Left forelimb (tissue), 1 donor: ENCODE results near the gene FBN2.
"Not testable (repeated sequence)": the region's sequence is repeated elsewhere in the genome, so short reads cannot be mapped to it uniquely, and the experiment has no call there.

Experiments used
- DNase-seq: peaks from one replicate; pipeline ENCODE4 v3.0.0-alpha.2; 2018; ENCODE audit warnings: low spot score

The FBN2 gene

DNA sequence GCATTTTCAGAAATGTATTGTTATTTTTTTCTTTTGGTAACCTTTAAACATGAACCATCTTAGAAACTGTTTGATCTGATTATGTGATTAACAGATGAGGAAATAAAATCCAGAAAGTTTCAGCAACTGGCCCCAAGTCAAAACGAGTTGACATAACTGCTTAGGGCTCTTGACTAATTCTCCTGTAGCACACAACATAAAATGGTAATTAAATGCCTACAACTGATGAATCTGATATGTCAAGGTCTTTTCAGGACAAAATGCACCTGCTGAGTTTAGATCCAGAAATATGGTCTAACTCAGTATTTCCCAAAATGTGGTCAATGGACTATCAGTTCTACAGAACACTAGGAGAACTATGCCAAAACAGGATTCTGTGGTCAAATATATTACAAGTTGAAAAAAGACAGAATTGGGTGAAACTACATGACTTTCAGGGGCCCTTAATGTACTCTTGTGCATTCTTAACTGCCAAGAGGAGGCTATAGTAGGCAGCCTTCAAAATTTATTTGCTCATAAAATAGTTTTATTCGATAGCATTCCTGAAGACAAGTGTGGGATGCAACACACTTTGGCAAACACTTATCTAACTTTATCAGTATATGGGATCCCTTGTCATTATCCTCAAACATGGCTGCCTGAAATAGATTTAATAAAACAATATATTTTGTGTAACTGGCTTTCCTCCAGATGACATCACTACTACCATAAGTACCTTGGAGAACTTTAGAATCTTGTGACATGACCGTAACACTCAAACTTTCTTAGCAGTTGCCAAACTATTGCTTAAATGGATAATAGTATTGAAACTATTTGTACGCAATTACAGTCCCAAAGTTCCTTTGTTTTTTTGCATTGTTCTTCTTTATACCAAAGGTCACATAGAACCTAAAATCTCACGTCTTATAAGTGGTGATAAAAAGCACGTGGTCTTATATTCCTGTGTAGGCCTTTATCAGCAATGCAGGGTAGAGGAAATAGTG is 59.4 kb downstream of the FBN2 start:
- DNase-seq, result no peak

DNA sequence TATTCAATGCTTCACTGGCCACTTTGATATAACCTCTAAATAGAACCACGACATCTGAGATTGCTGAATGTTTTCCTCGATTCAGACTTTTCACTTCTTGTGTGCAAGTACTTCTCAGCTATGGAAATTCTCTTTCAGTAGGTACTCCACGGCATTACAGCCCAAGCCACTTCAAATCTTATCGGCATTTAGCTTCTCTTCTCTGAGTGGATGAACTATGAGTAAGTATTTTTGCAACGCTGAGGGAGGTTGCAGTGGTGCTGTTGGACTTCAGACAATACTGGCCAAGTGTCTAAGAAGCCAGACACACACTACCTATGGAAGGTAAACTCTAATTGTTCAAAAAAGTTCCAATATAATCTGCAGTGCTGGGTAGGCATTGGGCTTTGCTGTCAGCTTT is 60.1 kb downstream of the FBN2 start:
- DNase-seq, result no peak

DNA sequence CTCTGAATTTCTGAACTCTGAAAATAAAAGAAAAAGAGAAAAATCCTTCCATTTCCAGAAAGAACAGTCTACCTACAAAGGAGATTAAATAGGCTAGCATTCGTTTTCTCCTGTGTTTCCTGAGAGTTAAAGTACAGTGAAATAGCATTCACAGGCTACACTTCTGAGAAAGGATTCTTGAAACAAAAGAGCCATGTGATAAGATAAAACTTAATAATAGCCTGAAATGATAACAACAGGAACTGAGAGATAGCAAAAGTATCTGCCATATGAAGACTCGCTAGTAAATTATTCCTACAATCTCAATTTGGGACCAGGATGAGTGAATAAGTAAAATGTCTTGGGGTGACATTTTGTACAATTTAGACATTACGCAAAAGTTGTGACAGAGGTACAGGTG is 62.4 kb downstream of the FBN2 start:
- no peak for DNase-seq

DNA sequence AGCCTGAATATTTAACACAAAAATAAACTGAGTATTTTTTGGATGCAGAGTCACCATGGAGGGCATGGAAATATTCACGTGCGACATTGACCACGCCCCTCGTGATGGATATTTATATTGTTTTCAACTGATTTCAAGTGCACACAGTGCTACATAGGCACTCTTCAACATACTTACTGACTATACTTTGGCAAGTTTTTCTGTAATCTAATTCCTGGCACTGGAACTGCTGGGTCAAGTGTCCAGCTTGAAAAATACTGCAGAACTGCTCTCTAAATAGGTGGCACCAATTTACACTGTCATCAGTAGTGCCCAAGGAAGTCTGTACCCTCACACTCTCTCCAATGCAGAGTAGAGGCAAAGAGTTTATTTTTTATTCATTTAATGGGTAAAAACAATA is 65.1 kb downstream of the FBN2 start:
- no peak for DNase-seq

DNA sequence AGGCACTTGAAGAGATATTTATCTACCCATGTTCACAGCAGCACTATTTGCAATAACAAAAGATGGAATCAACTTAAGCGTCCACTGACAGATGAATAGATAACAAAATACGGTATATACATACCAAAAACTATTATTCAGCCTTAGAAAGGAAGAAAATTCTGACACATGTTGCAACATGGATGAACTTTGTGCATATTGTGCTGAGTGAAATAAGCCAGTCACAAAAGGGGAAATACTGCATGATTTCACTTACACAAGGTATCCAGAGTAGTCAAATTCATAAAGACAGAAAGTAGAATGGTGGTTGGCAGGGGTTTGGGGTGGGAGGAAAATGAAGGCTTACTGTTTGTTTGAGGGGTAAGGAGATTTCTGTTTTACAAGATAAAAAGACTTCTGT is 66.0 kb downstream of the FBN2 start:
- DNase-seq, result no peak

DNA sequence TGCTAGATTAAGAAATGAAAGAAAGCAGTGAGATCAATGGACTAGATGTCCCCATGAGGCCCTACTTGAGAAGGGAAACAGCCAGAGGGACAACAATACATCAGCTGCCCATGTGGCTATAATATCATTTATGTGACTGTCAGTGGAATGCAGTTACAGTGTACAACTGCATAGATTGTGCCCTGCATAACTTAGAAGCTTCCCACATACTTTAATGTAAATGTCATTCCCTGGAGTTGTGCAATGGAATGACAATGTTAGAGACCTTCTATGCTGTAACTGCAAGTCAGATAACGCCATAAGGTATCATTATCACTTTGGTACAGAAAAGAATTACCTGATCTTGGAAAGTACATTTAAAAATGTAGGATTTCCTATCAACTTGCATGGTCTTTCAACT is 67.4 kb downstream of the FBN2 start:
- no peak for DNase-seq

DNA sequence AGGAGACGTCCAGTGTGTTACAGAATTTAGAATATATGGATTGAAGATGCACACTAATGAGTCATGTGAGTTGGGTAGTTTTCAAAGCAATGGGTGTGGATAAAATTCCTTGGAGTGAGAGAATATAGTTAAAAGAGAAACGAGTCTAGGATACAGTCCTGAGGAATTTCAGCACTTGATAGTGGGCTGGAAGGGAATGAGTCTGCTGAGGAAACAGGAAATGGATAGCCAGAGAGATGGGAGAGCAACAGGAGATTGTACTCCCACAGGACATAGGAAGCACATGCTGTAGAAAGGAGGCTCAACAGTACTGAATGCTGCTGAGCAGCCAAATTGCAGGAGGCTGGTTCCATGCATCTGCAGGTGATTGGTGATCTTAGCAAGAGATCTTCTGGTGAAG is 68.1 kb downstream of the FBN2 start:
- DNase-seq, result no peak

DNA sequence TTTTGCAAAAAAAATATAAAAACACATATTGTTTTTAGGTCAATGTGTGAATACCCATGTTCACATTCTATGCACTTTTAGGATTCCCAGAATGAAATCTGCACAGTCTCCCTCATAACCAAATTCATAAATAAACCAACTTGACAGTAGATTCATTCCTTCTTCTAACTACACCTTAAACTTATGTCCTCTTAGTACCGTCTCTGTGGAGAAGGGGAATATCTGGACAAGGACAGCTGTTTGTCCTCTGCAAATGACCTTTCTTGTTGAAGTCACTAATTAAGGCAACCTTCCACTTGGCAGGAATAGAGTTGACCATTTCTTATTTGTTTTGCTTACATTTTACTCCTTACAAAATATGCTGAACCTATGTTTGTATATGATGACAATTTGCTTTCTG is 71.1 kb downstream of the FBN2 start:
- DNase-seq, result no peak

DNA sequence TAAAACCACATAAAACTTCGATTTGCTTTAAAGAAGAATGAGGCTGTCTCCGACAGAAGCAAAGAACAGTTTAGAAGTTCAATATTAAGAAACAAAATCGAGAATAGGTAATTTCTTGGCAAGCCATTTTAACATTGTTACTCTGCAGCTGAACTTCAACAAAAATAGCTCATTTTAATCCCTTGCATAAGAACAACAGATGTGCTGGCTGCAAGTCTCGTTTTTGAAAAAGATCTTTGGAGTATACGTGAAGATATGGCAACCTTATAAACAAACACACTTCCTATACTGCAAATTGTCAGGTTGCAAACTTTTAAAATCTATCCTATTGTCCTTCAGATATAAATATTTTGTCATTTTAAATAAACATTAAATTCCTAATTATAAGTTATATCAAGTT is 71.5 kb downstream of the FBN2 start:
- no peak for DNase-seq

DNA sequence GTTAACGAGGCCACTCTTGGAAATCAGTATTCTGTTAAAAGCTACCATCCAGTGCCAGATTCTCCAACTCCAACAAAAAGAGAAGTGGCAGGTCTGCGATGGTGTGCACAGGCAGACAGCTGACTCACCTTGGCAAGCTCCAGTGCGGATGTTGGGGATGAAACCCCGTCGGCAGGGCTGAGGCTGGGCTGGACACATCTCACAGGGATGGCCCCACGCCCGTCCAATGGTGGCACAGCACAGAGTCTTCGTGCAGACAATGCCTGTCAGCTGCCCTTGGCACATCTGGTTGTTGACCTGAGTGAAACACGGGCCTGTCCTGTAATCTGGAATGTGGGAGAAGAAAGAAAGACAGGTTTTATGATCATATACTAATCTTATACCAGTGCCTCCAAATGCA is 73.4 kb downstream of the FBN2 start:
- no peak for DNase-seq

DNA sequence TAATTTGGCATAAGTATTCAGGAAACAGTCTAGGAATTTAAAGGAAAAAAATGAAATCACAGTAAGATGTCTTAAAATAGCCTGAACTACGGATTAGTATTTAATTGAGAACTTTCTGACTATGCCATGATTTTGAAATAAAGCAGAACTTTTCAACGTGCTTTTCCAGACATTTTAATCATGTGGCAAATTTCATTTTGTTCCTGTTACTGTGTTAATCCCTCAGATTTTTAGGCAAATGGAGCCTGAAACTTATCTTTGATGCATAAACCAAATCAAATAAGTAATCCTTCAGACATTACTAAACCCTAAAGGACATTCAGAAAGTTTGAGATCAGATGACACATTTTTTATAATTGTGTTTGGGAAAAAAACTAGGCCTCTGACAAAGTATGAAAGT is 75.7 kb downstream of the FBN2 start:
- DNase-seq, result no peak

DNA sequence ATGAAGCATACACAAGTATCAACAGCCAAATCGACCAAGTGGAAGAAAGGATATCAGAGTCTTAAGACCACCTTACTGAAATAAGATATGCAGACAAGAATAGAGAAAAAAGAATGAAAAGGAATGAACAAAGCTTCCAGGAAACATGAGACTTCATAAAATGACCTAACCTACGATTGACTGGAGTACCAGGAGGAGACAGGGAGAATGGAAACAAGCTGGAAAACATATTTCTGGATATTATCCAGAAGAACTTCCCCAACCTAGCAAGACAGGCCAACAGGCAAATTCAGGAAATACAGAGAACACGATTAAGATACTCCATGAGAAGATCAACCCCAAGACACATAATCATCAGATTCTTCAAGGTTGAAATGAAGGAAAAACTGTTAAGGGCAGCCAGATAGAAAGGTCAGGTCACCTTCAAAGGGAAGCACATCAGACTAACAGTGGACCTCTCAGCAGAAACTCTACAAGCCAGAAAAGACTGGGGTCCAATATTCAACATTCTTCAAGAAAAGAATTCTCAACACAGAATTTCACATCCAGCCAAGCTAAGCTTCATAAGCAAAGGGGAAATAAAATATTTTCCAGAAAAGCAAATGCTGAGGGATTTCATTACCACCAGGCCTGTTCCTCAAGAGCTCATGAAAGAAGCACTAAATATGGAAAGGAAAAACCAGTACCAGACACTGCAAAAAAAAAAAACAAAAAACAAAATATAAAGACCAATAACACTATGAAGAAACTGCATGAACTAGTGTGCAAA is 80.7 kb downstream of the FBN2 start:
- not testable (repeated sequence) for DNase-seq

DNA sequence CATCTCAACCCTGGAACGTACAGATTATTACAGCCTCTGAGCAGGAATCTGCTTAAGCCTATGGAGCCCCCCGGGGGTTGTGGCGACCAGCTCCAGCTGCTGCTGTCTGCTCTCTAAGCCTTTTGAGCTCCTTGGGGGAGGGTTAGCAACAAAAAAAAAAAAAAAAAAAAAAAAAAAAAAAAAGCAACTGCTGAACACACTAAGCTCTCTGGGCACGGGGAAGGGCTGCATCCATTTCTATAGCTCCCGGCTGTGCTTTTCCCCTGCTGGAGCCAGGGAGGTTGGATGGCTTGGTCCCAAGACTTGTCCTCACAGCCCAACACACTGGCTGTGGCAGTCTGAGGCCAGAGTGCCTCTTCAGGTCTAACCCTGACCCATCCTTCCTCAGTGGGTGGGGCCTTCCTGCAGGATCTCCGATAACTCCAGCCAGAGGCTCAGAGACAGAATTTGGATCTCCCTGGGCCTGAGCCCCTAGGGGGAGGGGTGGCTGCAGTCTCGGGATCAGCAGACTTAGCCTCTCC is 82.1 kb downstream of the FBN2 start:
- no peak for DNase-seq

DNA sequence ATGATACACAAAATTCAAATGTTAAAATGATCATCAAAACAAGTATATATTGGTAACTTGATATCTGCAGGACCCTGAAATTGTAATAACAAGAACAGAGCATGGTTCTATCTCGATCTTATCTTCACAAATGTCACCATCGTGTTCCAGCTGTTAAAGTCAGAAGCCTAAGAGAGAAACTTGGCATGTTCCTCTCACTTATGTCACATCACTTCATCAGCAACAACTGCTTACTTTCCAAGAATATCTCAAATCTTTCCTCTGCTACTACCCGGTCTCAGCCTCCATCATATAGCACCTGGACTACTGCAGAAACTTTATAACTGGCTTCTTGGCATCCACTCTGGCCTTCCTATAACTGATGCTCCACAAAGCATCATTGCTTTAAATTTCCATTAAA is 84.9 kb downstream of the FBN2 start:
- no peak for DNase-seq

DNA sequence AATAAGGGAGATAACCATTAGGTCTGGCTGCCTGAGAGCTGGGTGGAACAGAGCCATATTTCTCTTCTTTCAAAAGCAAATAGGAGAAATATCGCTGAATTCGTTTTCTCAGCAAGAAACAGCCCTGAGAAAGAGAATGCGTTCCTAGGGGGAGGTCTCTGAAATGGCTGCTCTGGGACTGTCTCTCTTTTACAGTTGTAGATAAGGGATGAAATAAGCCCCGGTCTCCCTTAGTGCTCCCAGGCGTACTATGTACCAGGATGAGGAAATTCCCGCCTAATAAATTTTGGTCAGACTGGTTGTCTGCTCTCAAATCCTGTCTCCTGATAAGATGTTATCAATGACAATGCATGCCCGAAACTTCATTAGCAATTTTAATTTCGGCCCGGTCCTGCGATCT is 90.8 kb downstream of the FBN2 start:
- not testable (repeated sequence) for DNase-seq

DNA sequence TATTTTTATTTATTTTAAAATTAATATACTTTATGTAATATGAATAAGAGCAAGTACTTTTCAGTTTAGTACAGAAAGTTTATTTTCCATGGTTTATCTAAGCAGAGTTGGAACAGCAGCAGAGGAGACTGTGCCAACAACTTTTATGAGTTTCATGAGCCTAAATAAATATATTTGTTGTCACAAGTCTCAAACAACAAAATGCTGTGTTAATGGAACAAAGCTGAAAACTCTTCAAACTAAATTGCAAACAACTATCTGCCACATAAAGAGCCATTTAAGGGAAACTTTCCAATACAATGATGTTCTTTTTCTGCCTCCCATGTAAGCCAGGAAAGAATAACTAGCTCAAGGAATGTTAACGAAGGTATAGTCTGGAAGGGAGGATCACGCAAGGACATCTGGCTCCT is 96.1 kb downstream of the FBN2 start:
- no peak for DNase-seq

DNA sequence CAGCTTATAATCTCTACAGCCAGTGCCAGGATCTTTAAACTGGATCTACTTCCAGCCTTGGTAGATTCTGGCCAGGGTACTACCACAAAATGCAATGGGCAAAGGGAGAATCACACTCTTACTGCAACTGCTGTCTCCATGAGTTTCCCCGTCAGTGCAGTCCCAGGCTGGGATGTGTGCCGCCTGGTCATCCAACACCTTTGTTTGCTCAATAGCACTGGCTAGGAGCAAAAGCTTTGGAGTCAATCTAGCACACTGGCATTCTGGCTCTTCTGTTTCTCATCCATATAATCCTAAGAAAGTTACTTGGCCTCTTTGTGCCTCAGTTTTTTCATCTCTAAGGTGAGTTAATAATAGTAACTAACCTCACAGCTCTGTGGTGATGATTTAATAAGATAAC is 96.9 kb downstream of the FBN2 start:
- no peak for DNase-seq

DNA sequence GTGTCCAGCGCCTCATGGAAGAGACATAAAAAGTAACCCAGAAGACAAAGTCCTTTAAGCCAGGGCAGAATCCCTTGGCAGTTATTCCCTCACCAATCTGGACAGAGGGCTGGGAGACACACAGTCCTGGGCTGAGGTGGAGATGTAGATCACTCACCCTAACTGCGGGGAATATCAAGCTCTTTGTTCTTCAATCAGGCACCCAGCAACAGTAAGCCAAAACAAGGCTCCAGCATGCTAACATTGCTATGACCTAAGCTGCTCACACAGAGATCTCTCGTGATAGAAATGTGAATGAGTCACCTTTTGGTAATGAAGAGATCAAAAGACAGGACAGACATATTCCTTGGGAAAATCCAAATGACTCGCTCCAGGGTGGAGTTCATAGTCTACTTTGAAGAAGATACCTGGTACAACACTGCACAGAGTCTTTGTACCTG is 101.3 kb downstream of the FBN2 start:
- DNase-seq, result no peak

DNA sequence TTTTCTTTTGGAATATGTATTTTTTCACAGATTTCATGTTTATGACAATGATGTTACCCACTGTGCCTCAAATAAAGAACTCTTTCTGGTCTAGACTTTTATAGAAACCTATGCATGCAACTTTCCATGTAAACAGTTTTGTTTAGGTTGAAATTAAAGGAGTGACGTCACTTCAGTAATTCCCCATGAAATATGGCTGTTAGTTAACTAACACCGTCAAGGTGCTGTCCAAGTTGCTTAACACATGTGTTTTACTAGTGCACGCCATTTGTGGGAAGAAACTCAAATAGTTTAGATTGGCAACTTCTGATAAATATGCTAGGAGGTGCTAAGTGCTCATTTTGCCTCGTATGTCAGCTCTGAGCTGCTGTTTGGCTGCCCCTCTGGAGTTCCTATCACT is 102.2 kb downstream of the FBN2 start:
- no peak for DNase-seq

DNA sequence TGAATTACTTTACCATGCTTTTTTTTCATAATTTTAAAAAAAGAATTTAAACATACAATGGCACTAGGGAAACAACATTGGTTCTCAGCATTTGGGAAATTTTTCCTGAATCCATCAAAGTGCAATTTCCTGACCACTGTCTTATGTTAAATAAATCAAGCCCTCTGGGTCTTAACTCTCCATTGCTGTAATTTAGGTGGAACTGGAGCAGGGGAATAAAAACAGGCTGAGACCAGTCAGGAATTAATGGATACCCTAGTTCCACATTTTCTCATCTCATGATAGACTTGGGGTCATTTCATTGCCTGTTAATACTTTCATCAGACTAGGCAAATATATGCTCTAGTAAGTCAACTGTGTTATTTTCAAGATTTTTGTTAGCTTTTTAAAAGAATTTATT is 103.1 kb downstream of the FBN2 start:
- DNase-seq, result no peak

DNA sequence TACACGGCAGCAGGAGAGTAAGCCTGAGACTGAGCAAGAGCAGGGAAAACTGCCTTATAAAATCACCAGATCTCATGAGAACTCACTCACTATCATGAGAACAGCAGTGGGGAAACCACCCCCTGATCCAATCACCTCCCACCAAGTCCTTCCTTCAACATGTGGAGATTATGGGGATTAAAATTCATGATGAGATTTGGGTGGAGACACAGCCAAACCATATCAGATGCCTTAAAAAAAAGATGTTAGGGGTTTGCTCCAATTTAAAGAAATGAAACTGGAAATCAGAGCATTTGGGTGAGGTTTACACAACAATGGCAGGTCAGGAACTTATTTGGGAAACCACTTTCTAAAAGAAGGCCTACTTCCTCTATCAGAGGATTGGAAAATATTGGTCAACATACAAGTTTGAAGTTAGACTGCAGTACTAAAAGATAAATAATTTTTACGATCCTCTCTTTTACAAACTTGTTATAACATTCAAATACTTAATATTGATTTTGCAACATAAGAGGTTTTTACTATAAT is 105.1 kb downstream of the FBN2 start:
- no peak for DNase-seq

DNA sequence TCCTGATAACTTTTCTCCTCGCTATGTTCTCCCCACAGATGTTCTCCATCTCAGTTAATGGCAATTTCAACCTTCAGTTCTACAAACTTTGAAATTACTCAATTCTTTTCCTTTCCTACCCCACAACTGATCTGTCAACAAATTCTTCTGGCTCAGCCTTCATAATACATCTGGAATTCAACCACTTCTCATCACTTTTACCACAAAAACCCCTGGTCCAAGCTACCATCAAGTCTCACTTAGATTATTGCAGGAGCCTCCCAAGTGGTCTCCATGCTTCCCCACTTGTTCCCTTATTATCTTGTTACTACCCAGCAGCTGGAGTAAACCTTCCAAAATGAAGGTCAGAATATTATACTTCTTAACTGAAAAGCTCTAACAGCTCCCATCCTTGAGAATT is 110.1 kb downstream of the FBN2 start:
- DNase-seq, result no peak

DNA sequence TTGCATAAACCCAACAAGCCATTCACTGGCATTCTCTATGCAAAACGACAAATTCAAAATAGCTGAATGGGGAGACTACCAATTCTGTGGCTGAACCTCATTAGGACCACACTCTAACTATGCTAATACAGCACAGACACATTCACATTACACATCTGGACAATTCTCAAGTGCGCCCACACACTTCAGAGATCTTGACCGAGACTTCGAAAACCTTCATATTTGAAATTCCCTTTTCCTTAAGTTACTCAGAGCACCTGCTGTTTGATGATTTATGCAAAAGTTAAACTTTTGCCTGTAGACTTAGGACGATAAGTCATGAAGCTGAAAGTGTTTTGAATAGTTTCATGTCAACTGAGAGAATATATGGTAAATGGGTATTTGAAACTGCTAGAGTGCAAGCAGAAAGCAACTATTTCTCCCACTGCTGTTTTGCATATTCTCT is 111.9 kb downstream of the FBN2 start:
- no peak for DNase-seq
